DND-41 (cell line): ENCODE data around the gene THOP1.

Experiments used
- ATAC-seq: fragments of 200-7000 bp; cut with Tn5 transposase; 3 replicates; pipeline ENCODE4 v1.9.1; 2021; ENCODE audit warnings: low read depth; ENCODE audit not compliant: insufficient read depth
- DNase-seq: peaks from one replicate; pipeline ENCODE4 v3.0.0-alpha.2; 2020
- H2AFZ ChIP-seq: 2 replicates; pipeline ENCODE4 v1.6.0; 2012; ENCODE audit warnings: low read depth, low read length
- H3K27ac ChIP-seq: 2 replicates; pipeline ENCODE4 v1.5.1; 2012; ENCODE audit warnings: low read length, inconsistent platforms
- H3K27me3 ChIP-seq: fragments of 200-600 bp; sonication (generic); 2 replicates; pipeline ENCODE4 v1.6.0; 2012; ENCODE audit warnings: low read length, mild to moderate bottlenecking, inconsistent platforms; ENCODE audit not compliant: insufficient read depth, poor library complexity
- H3K36me3 ChIP-seq: 2 replicates; pipeline ENCODE4 v1.5.1; 2012; ENCODE audit warnings: low read length, inconsistent platforms; ENCODE audit not compliant: insufficient read depth
- H3K4me1 ChIP-seq: 2 replicates; pipeline ENCODE4 v1.5.1; 2012; ENCODE audit warnings: mild to moderate bottlenecking, low read length; ENCODE audit not compliant: insufficient read depth
- H3K4me2 ChIP-seq: 2 replicates; pipeline ENCODE4 v1.6.0; 2012; ENCODE audit warnings: mild to moderate bottlenecking, moderate library complexity, low read length, inconsistent platforms; ENCODE audit not compliant: insufficient read depth
- H3K4me3 ChIP-seq, 2 experiments: fragments of 200-600 bp in 1 of 2; shearing (Covaris generic) in 1 of 2; 2 replicates each; pipeline ENCODE4 v1.5.1; 2012 to 2016; ENCODE audit warnings: inconsistent platforms in 2 of 2, low read length in 2 of 2, mild to moderate bottlenecking in 2 of 2, low read depth in 1 of 2, moderate library complexity in 1 of 2
- H3K79me2 ChIP-seq: 2 replicates; pipeline ENCODE4 v1.6.0; 2012; ENCODE audit warnings: low read length, inconsistent platforms; ENCODE audit not compliant: insufficient read depth
- H3K9ac ChIP-seq: 2 replicates; pipeline ENCODE4 v1.6.0; 2012; ENCODE audit warnings: low read depth, mild to moderate bottlenecking, inconsistent platforms, low read length, moderate library complexity
- H3K9me3 ChIP-seq: 2 replicates; pipeline ENCODE4 v1.5.1; 2012; ENCODE audit warnings: low read length, moderate library complexity, mild to moderate bottlenecking, inconsistent platforms; ENCODE audit not compliant: insufficient read depth, severe bottlenecking
- H4K20me1 ChIP-seq: 2 replicates; pipeline ENCODE4 v1.6.0; 2012; ENCODE audit warnings: low read length; ENCODE audit not compliant: insufficient read depth
- EZH2 ChIP-seq: IDR thresholded peaks from 3 replicates; pipeline ENCODE4 v1.6.1; 2012; ENCODE audit warnings: borderline replicate concordance, low read depth, mild to moderate bottlenecking, moderate library complexity, low read length, inconsistent platforms; ENCODE audit not compliant: severe bottlenecking
- TF ChIP-seq, protein P1 (sequence below): IDR thresholded peaks from 2 replicates; pipeline ENCODE4 v1.5.1; 2012; ENCODE audit warnings: borderline replicate concordance, low read length, moderate library complexity, mild to moderate bottlenecking; ENCODE audit not compliant: poor library complexity, severe bottlenecking; ENCODE audit errors: extremely low read depth

The THOP1 gene

DNA sequence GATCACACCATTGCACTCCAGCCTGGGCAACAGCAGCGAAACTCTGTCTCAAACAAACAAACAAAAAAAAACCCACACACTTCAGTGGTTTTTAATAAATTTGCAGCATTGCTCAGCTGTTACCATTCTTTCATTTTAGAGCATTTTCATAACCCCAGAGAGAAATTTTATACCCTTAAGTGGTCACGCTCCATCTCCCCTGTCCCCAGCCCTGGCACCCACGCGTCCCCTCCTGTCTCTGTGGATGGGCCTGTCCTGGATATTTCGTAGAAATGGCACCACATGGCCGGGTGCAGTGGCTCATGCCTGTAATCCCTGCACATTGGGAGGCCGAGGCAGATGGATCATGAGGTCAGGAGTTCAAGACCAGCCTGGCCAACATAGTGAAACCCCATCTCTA lies 7.8 kb downstream of the THOP1 start:
- H3K4me1 ChIP-seq = 0 out of 2 replicates have a peak, but pooled peaks cover under 1% of the 10 kb centered on the region
- H3K4me3 ChIP-seq = no peak overlapping the region
- peaks cover 33% of the 10 kb centered on the region for H3K79me2 ChIP-seq
- H4K20me1 ChIP-seq = peaks cover 24% of the 10 kb centered on the region
- H2AFZ ChIP-seq = no peak overlapping the region
- DNase-seq = no peak
- H3K9ac ChIP-seq = no peak overlapping the region
- H3K4me2 ChIP-seq = no peak overlapping the region
- no peaks in the 10 kb centered on the region for H3K9me3 ChIP-seq
- no peak for TF ChIP-seq EZH2
- TF ChIP-seq, protein P1, sequence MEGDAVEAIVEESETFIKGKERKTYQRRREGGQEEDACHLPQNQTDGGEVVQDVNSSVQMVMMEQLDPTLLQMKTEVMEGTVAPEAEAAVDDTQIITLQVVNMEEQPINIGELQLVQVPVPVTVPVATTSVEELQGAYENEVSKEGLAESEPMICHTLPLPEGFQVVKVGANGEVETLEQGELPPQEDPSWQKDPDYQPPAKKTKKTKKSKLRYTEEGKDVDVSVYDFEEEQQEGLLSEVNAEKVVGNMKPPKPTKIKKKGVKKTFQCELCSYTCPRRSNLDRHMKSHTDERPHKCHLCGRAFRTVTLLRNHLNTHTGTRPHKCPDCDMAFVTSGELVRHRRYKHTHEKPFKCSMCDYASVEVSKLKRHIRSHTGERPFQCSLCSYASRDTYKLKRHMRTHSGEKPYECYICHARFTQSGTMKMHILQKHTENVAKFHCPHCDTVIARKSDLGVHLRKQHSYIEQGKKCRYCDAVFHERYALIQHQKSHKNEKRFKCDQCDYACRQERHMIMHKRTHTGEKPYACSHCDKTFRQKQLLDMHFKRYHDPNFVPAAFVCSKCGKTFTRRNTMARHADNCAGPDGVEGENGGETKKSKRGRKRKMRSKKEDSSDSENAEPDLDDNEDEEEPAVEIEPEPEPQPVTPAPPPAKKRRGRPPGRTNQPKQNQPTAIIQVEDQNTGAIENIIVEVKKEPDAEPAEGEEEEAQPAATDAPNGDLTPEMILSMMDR = no peak
- ATAC-seq = no peak
- H3K27me3 ChIP-seq = no peaks in the 10 kb centered on the region
- H3K27ac ChIP-seq = no peak overlapping the region
- peaks cover 81% of the 10 kb centered on the region for H3K36me3 ChIP-seq

DNA sequence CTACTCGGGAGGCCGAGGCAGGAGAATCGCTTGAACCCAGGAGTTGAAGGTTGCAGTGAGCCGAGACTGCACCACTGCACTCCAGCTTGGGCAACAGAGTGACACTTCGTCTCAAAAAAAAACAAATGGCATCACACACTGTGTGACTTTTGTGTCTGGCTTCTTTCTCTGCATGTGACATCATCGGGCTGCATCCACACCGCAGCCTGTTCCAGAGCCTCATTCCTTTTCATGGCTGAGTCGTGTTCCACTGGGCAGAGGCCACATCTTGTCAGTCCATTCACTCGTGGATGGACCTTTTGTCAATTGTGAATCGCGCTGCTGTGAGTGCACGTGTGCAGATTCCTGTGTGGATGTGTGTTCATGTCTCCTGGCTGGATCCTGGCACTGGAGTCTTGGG lies 8.3 kb downstream of the THOP1 start:
- Histone ChIP-seq H3K27ac (no peak overlapping the region), H3K27me3 (no peaks in the 10 kb centered on the region), H3K4me1 (no peaks in the 10 kb centered on the region), H3K9me3 (no peaks in the 10 kb centered on the region), H3K36me3 (peaks cover 81% of the 10 kb centered on the region), H2AFZ (no peak overlapping the region), H3K4me2 (no peak overlapping the region), H3K79me2 (peaks cover 28% of the 10 kb centered on the region), H4K20me1 (peaks cover 22% of the 10 kb centered on the region), H3K9ac (no peak overlapping the region), H3K4me3 (no peak overlapping the region)
- DNase-seq (no peak), ATAC-seq (no peak)
- TF ChIP-seq, protein P1 = no peak
- TF ChIP-seq EZH2 = no peak

DNA sequence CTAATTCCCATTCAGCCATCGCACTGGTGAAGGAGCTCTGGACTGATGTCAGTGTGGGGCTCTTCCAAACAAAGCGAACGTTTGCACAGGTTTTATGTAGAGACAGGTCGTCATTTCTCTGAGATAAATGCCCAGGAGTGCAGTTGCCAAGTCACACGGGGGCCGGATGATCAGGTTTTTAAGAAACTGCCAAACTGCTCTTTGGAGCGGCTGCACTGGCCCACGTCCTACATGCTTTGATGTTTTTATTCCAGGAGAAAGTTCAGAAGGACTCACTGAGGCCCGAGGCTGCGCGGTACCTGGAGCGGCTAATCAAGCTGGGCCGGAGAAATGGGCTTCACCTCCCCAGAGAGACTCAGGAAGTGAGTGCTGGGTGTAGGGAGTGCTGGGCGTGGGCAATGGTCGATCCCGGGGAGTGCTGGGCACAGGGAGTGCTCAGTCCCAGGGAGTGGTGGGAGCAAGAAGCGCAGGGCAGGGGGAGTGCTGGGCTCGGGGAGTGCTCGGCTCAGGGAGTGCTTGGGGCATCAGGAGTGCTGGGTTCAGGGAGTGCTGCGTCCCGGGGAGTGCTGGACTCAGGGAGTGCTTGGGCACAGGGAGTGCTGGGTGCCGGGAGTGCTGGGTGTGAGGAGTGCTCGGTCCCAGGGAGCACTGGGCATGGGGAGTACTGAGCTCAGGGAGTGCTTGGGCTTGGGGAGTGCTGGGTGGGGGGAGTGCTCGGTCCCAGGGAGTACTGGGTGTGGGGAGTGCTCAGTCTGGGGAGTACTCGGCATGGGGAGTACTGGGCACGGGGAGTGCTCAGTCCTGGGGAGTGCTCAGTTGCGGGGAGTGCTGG lies 10.7 kb downstream of the THOP1 start:
- Histone ChIP-seq H3K27me3 (no peaks in the 10 kb centered on the region), H3K4me2 (no peak overlapping the region), H3K79me2 (peaks cover 10% of the 10 kb centered on the region; the same call in 1 of the 2 replicates), H3K36me3 (peaks cover 92% of the 10 kb centered on the region), H4K20me1 (peaks cover 18% of the 10 kb centered on the region), H2AFZ (no peak overlapping the region), H3K9me3 (no peaks in the 10 kb centered on the region), H3K4me1 (no peaks in the 10 kb centered on the region), H3K27ac (no peak overlapping the region), H3K9ac (no peak overlapping the region), H3K4me3 (no peak overlapping the region)
- ATAC-seq (no peak), DNase-seq (no peak)
- no peak for TF ChIP-seq EZH2
- TF ChIP-seq, protein P1 = no peak
